ENCODE measurements around the gene ABCA7. TPM values are rescaled to one million over a fixed set of nuclear protein-coding genes. Genes with fewer than 3 reads are reported as not detected.

ABCA7 gene
- total and polyA plus RNA-seq, 2 of the 13 experiments (the other 11 are each of a cell fraction or from before 2014, with no cell fraction given) = 4.4 to 32.4 TPM

GRCh38 chr19:1113030-1113985, 73.4 kb downstream of the ABCA7 start (continued):
- TF ChIP-seq ETS1 (CRISPR knock-in tag; IDR thresholded peaks at IDR 0.05) (no peak), ZNF274 (CRISPR knock-in tag; IDR thresholded peaks at IDR 0.05) (no peak; the same call in 1 of the 2 replicates), BCLAF1 (IDR thresholded peaks at IDR 0.05) (no peak), EHMT2 (IDR thresholded peaks at IDR 0.05; ENCODE audit: borderline replicate concordance, low read depth, low read length) (no peak), ZNF597 (CRISPR knock-in tag; IDR thresholded peaks at IDR 0.05) (no peak), HDAC6 (IDR thresholded peaks at IDR 0.05; ENCODE audit: low read depth, low read length) (no peak), GATA4 (IDR thresholded peaks at IDR 0.05; ENCODE audit: borderline replicate concordance, low read depth) (no peak), TEF (CRISPR knock-in tag; IDR thresholded peaks at IDR 0.05) (no peak), PCBP2 (optimal IDR thresholded peaks at IDR 0.05; ENCODE audit: low read depth, low read length, poor library complexity, severe bottlenecking) (no peak), NFKB2 (CRISPR knock-in tag; IDR thresholded peaks at IDR 0.05; ENCODE audit: borderline replicate concordance) (peak; percentile 49; the same call in 1 of the 2 replicates), PHF20 (CRISPR knock-in tag; IDR thresholded peaks at IDR 0.05) (peak; percentile 47; the same call in 1 of the 2 replicates)
- TF ChIP-seq, protein P1, sequence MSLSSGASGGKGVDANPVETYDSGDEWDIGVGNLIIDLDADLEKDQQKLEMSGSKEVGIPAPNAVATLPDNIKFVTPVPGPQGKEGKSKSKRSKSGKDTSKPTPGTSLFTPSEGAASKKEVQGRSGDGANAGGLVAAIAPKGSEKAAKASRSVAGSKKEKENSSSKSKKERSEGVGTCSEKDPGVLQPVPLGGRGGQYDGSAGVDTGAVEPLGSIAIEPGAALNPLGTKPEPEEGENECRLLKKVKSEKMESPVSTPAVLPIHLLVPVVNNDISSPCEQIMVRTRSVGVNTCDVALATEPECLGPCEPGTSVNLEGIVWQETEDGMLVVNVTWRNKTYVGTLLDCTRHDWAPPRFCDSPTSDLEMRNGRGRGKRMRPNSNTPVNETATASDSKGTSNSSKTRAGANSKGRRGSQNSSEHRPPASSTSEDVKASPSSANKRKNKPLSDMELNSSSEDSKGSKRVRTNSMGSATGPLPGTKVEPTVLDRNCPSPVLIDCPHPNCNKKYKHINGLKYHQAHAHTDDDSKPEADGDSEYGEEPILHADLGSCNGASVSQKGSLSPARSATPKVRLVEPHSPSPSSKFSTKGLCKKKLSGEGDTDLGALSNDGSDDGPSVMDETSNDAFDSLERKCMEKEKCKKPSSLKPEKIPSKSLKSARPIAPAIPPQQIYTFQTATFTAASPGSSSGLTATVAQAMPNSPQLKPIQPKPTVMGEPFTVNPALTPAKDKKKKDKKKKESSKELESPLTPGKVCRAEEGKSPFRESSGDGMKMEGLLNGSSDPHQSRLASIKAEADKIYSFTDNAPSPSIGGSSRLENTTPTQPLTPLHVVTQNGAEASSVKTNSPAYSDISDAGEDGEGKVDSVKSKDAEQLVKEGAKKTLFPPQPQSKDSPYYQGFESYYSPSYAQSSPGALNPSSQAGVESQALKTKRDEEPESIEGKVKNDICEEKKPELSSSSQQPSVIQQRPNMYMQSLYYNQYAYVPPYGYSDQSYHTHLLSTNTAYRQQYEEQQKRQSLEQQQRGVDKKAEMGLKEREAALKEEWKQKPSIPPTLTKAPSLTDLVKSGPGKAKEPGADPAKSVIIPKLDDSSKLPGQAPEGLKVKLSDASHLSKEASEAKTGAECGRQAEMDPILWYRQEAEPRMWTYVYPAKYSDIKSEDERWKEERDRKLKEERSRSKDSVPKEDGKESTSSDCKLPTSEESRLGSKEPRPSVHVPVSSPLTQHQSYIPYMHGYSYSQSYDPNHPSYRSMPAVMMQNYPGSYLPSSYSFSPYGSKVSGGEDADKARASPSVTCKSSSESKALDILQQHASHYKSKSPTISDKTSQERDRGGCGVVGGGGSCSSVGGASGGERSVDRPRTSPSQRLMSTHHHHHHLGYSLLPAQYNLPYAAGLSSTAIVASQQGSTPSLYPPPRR (CRISPR knock-in tag; IDR thresholded peaks at IDR 0.05; ENCODE audit: borderline replicate concordance) = peak; percentile 71

All from HepG2 (cell line).